H1 (cell line): Measurements from ENCODE around the gene SENP6. TPM values are rescaled to one million over a fixed set of nuclear protein-coding genes. Genes with fewer than 3 reads are reported as not detected.

Experiments
- CTCF ChIA-PET: fragments of 300-600 bp; sonication (Branson Sonifier 250); formaldehyde crosslinking; loops from one replicate; lab custom pipeline; 2021; ENCODE audit not compliant: partially characterized antibody; lab: Charles Lee
- POLR2A ChIA-PET: fragments of 300-600 bp; sonication (Branson Sonifier 250); formaldehyde crosslinking; loops from one replicate; lab custom pipeline; 2021; ENCODE audit warnings: inconsistent platforms; ENCODE audit not compliant: partially characterized antibody; lab: Charles Lee
- DNase-seq, 2 experiments: peaks; one replicate each; pipeline versions ENCODE4 v3.0.0 to v3.0.0-alpha.2; 2010 to 2022; ENCODE audit warnings: low spot score in 2 of 2, low read depth in 1 of 2, mixed read lengths in 1 of 2
- FAIRE-seq: peaks from 2 replicates; lab custom pipeline; 2011; peaks lifted over from hg19 to GRCh38; lab: Jason Lieb, UNC
- H2AFZ ChIP-seq: 2 replicates; pipeline ENCODE4 v1.8.1; 2012; ENCODE audit warnings: low read length, inconsistent platforms
- H2AK5ac ChIP-seq: 2 replicates; pipeline ENCODE4 v1.6.1; 2013; ENCODE audit warnings: low read depth, low read length
- H2BK120ac ChIP-seq: replicated peaks from 2 replicates; pipeline ENCODE3; 2013; ENCODE audit warnings: low read depth, low read length, inconsistent platforms
- H2BK12ac ChIP-seq: 2 replicates; pipeline ENCODE4 v1.6.1; 2013; ENCODE audit warnings: low read depth, low read length
- H2BK15ac ChIP-seq: 2 replicates; pipeline ENCODE4 v1.6.1; 2013; ENCODE audit warnings: low read length
- H2BK20ac ChIP-seq: 2 replicates; pipeline ENCODE4 v1.6.1; 2013; ENCODE audit warnings: low read length
- H2BK5ac ChIP-seq: 2 replicates; pipeline ENCODE4 v1.6.1; 2013; ENCODE audit warnings: low read depth, low read length
- H3K14ac ChIP-seq: 2 replicates; pipeline ENCODE4 v1.6.1; 2013; ENCODE audit warnings: inconsistent platforms; ENCODE audit not compliant: insufficient read length
- H3K18ac ChIP-seq: 2 replicates; pipeline ENCODE4 v1.6.1; 2013; ENCODE audit warnings: low read length; ENCODE audit errors: extremely low read depth
- H3K23ac ChIP-seq: 2 replicates; pipeline ENCODE4 v1.6.1; 2013; ENCODE audit warnings: inconsistent platforms; ENCODE audit not compliant: insufficient read length
- H3K23me2 ChIP-seq: 2 replicates; pipeline ENCODE4 v1.6.1; 2013; ENCODE audit warnings: low read depth, low read length
- H3K27ac ChIP-seq: 2 replicates; pipeline ENCODE4 v1.6.1; 2011; ENCODE audit warnings: low read depth, low read length, inconsistent platforms
- H3K27me3 ChIP-seq, 4 experiments: replicated peaks in 1 of 4; 1 replicate in 1 of 4; 2 replicates in 3 of 4; pipeline versions ENCODE4 v1.6.1 to v1.8.1; 2011 to 2013; ENCODE audit warnings: low read length in 3 of 4, mild to moderate bottlenecking in 3 of 4, inconsistent platforms in 2 of 4, mixed read lengths in 2 of 4, moderate library complexity in 1 of 4; ENCODE audit not compliant: control insufficient read depth in 3 of 4, insufficient read depth in 3 of 4; ENCODE audit errors: extremely low read depth in 1 of 4
- H3K36me3 ChIP-seq, 4 experiments: 2 replicates each; pipeline versions ENCODE4 v1.6.1 to v1.8.1; 2011 to 2013; ENCODE audit warnings: mild to moderate bottlenecking in 4 of 4, low read length in 3 of 4, moderate library complexity in 2 of 4, control low read depth in 1 of 4, inconsistent platforms in 1 of 4; ENCODE audit not compliant: insufficient read depth in 4 of 4, control insufficient read depth in 2 of 4
- H3K4ac ChIP-seq: replicated peaks from 2 replicates; pipeline ENCODE3; 2013; ENCODE audit warnings: low read length, low read depth, mixed read lengths, inconsistent platforms; ENCODE audit not compliant: insufficient read length
- H3K4me1 ChIP-seq, 4 experiments: replicated peaks in 1 of 4; 1 replicate in 1 of 4; 2 replicates in 3 of 4; pipeline versions ENCODE4 v1.6.1 to v1.8.1; 2011 to 2013; ENCODE audit warnings: low read length in 3 of 4, inconsistent platforms in 2 of 4, mixed read lengths in 1 of 4; ENCODE audit not compliant: insufficient read depth in 4 of 4, control insufficient read depth in 3 of 4
- H3K4me2 ChIP-seq, 2 experiments: 2 replicates each; pipeline versions ENCODE4 v1.6.1 to v1.8.1; 2011 to 2013; ENCODE audit warnings: low read depth in 2 of 2, low read length in 2 of 2, control low read depth in 1 of 2, inconsistent platforms in 1 of 2, mild to moderate bottlenecking in 1 of 2; ENCODE audit not compliant: insufficient read depth in 1 of 2
- H3K4me3 ChIP-seq, 4 experiments: fragments of 200-600, 300-600 bp in 1 of 4; sonication (generic), shearing (Covaris generic), sonication (Bioruptor Twin) in 1 of 4; 2 replicates each; pipeline versions ENCODE4 v1.5.1 to v1.8.1; 2011 to 2016; ENCODE audit warnings: low read length in 4 of 4, low read depth in 3 of 4, control low read depth in 2 of 4, inconsistent platforms in 2 of 4, mild to moderate bottlenecking in 2 of 4, mixed read lengths in 1 of 4, moderate library complexity in 1 of 4; ENCODE audit not compliant: insufficient read depth in 2 of 4; ENCODE audit errors: extremely low read depth in 1 of 4
- H3K56ac ChIP-seq: replicated peaks from 2 replicates; pipeline ENCODE3; 2013; ENCODE audit warnings: low read depth, mild to moderate bottlenecking, mixed read lengths, low read length, inconsistent platforms; ENCODE audit not compliant: insufficient read length
- H3K79me1 ChIP-seq: 2 replicates; pipeline ENCODE4 v1.6.1; 2013; ENCODE audit warnings: low read depth, low read length, control low read depth
- H3K79me2 ChIP-seq, 2 experiments: 2 replicates each; pipeline versions ENCODE4 v1.6.1 to v1.8.1; 2012 to 2013; ENCODE audit warnings: low read length in 2 of 2, mild to moderate bottlenecking in 2 of 2, inconsistent platforms in 1 of 2; ENCODE audit not compliant: insufficient read depth in 2 of 2, control insufficient read depth in 1 of 2
- H3K9ac ChIP-seq, 4 experiments: replicated peaks in 1 of 4; 1 replicate in 1 of 4; 2 replicates in 3 of 4; pipeline versions ENCODE4 v1.6.1 to v1.8.1; 2011 to 2013; ENCODE audit warnings: low read depth in 3 of 4, low read length in 3 of 4, control low read depth in 2 of 4, mild to moderate bottlenecking in 2 of 4, moderate library complexity in 2 of 4, inconsistent platforms in 1 of 4; ENCODE audit errors: extremely low read depth in 1 of 4
- H3K9me3 ChIP-seq, 2 experiments: 2 replicates each; pipeline versions ENCODE4 v1.6.1 to v1.8.1; 2012 to 2013; ENCODE audit warnings: mild to moderate bottlenecking in 2 of 2, moderate library complexity in 2 of 2, control low read depth in 1 of 2, inconsistent platforms in 1 of 2, low read depth in 1 of 2, low read length in 1 of 2, mixed read lengths in 1 of 2; ENCODE audit not compliant: insufficient read depth in 2 of 2
- H4K20me1 ChIP-seq, 2 experiments: replicated peaks in 1 of 2; 2 replicates each; pipeline versions ENCODE3 to v1.8.1; 2011 to 2013; ENCODE audit warnings: inconsistent platforms in 2 of 2, low read length in 2 of 2, mild to moderate bottlenecking in 1 of 2; ENCODE audit not compliant: insufficient read depth in 2 of 2, control insufficient read depth in 1 of 2
- H4K5ac ChIP-seq: 2 replicates; pipeline ENCODE4 v1.6.1; 2013; ENCODE audit warnings: low read length, low read depth, mixed read lengths, inconsistent platforms; ENCODE audit not compliant: insufficient read length
- H4K8ac ChIP-seq: 2 replicates; pipeline ENCODE4 v1.8.0; 2013; ENCODE audit warnings: mild to moderate bottlenecking, moderate library complexity, low read length, inconsistent platforms; ENCODE audit not compliant: insufficient read depth; ENCODE audit errors: extremely low read depth
- H4K91ac ChIP-seq: replicated peaks from 2 replicates; pipeline ENCODE3; 2013; ENCODE audit warnings: low read length, mixed read lengths, inconsistent platforms; ENCODE audit not compliant: insufficient read length
- ATF2 ChIP-seq: IDR thresholded peaks from 2 replicates; pipeline ENCODE4 v1.6.1; 2012; ENCODE audit warnings: low read length, inconsistent platforms
- BACH1 ChIP-seq: IDR thresholded peaks from 2 replicates; pipeline ENCODE4 v1.6.1; 2012; ENCODE audit warnings: low read length, improper control_type of control experiment
- BRCA1 ChIP-seq: IDR thresholded peaks from 2 replicates; pipeline ENCODE4 v1.6.1; 2012; ENCODE audit warnings: low read depth, low read length, improper control_type of control experiment
- CEBPB ChIP-seq: IDR thresholded peaks from 2 replicates; pipeline ENCODE4 v1.6.1; 2012; ENCODE audit warnings: low read depth, low read length
- CTBP2 ChIP-seq: IDR thresholded peaks from 2 replicates; pipeline ENCODE4 v1.7.0; 2011; ENCODE audit warnings: borderline replicate concordance, mild to moderate bottlenecking, moderate library complexity, mixed read lengths, low read length; ENCODE audit not compliant: insufficient read depth, insufficient read length
- E2F6 ChIP-seq: IDR thresholded peaks from 2 replicates; pipeline ENCODE4 v1.6.1; 2012; ENCODE audit warnings: inconsistent platforms
- EP300 ChIP-seq, 2 experiments: IDR thresholded peaks; 1 replicate in 1 of 2; 2 replicates in 1 of 2; pipeline ENCODE4 v1.6.1; 2011 to 2012; ENCODE audit warnings: low read depth in 2 of 2, low read length in 2 of 2, mild to moderate bottlenecking in 2 of 2, borderline replicate concordance in 1 of 2, inconsistent platforms in 1 of 2, moderate library complexity in 1 of 2
- GTF2F1 ChIP-seq: IDR thresholded peaks from 2 replicates; pipeline ENCODE4 v1.6.1; 2012; ENCODE audit warnings: low read depth, low read length, improper control_type of control experiment, borderline replicate concordance
- NRF1 ChIP-seq: IDR thresholded peaks from 2 replicates; pipeline ENCODE4 v1.6.1; 2011; ENCODE audit warnings: mild to moderate bottlenecking, low read depth, low read length, improper control_type of control experiment
- SIN3A ChIP-seq, 2 experiments: IDR thresholded peaks in 1 of 2; conservative IDR thresholded peaks in 1 of 2; 2 replicates each; pipeline ENCODE4 v1.6.1; 2011 to 2012; ENCODE audit warnings: low read length in 2 of 2, improper control_type of control experiment in 1 of 2, low read depth in 1 of 2, mild to moderate bottlenecking in 1 of 2
- SIX5 ChIP-seq: IDR thresholded peaks from 2 replicates; pipeline ENCODE4 v1.6.1; 2011; ENCODE audit warnings: mild to moderate bottlenecking, low read depth, low read length
- SP4 ChIP-seq: IDR thresholded peaks from 2 replicates; pipeline ENCODE4 v1.6.1; 2012; ENCODE audit warnings: low read length, inconsistent platforms
- WGBS, 2 experiments: shearing (Covaris generic) in 1 of 2; methylation state at CpG; one replicate each; pipeline versions ENCODE4 v1.1.6 to v1.1.7; 2013 to 2015; ENCODE audit warnings: low lambda C conversion rate in 2 of 2, mixed read lengths in 2 of 2, inconsistent platforms in 1 of 2, low coverage in 1 of 2, missing lambda C conversion rate in 1 of 2; ENCODE audit not compliant: insufficient replicate concordance in 2 of 2, insufficient coverage in 1 of 2, insufficient read length in 1 of 2; ENCODE audit errors: extremely low coverage in 1 of 2, missing lambda C conversion rate in 1 of 2; 5-methylcytosine and 5-hydroxymethylcytosine counted together
- polyA plus RNA-seq, 7 experiments: library from polyadenylated mRNA; depleted of rRNA in 3 of 7; stranded (reverse) in 5 of 7; unstranded in 2 of 7; fragments of >200 nt in 5 of 7; fragments of 200-250 nt in 2 of 7; gene quantifications; 1 replicate in 5 of 7; 2 replicates in 1 of 7; 4 replicates in 1 of 7; pipeline versions ENCODE4 v1.2.1 to v1.2.3, GENCODE V29; 2011 to 2013; ENCODE audit warnings: missing spikeins in 2 of 7, mixed read lengths in 2 of 7
- total RNA-seq: library from RNA; stranded (reverse); fragmentation: NEBNext Ultra II Directional; extraction: Animal tissue kit (Norgen Biotek cat#: 25700); gene quantifications from 2 replicates; pipeline ENCODE4 v1.2.1, GENCODE V29; 2021

SENP6 gene
- total and polyA plus RNA-seq, 2 of the 8 experiments (the other 6 are each of a cell fraction or from before 2014, with no cell fraction given) = 13.8 to 103 TPM

- Histone ChIP-seq H4K8ac (no peak overlapping the region), H4K20me1 (no peaks in the 10 kb centered on the region), H2BK15ac (no peak overlapping the region), H3K23ac (no peak overlapping the region), H4K5ac (no peak overlapping the region), H3K9me3 (no peaks in the 10 kb centered on the region), H2AFZ (no peak overlapping the region), H2BK12ac (no peak overlapping the region), H3K4ac (no peak overlapping the region), H2BK120ac (no peak overlapping the region), H3K36me3 (no peaks in the 10 kb centered on the region; a peak in 1 of 8 replicates), H3K18ac (no peak overlapping the region), H2BK5ac (no peak overlapping the region), H3K4me3 (no peak overlapping the region), H3K23me2 (no peaks in the 10 kb centered on the region; the same call in 1 of the 2 replicates), H2AK5ac (no peak overlapping the region), H3K56ac (no peak overlapping the region), H3K79me1 (no peaks in the 10 kb centered on the region; the same call in 1 of the 2 replicates), H3K4me1 (no peaks in the 10 kb centered on the region; a peak in 2 of 7 replicates), H3K4me2 (no peak overlapping the region), H3K14ac (no peak overlapping the region), H3K79me2 (no peaks in the 10 kb centered on the region), H2BK20ac (no peak overlapping the region), H3K27me3 (peaks cover 0 to 3% (median 0%) of the 10 kb centered on the region in 4 experiments; a peak in 2 of 7 replicates), H4K91ac (no peak overlapping the region), H3K9ac (no peak overlapping the region), H3K27ac (no peak overlapping the region)
- DNase-seq (no peak), FAIRE-seq (no peak)
- CTCF ChIA-PET = interaction anchor here (0.5 kb wide), 1 partner anchor 11 kb away, joined by 3 read pairs; no protein-coding TSS in a partner anchor
- 82% methylated on average over 2 of the region's 2 CpGs; no CpG with 5 or more reads in 1 of the 2 experiments for WGBS, 2 experiments
- POLR2A ChIA-PET = no interaction called here
- TF ChIP-seq GTF2F1 (no peak), E2F6 (no peak), SP4 (no peak), CTBP2 (no peak), BACH1 (no peak), ATF2 (no peak), SIX5 (no peak), SIN3A (conservative IDR thresholded peaks at IDR 0.05 in 1 of 2, IDR thresholded peaks at IDR 0.05 in 1 of 2; ENCODE audit: low read depth in 1 of 2, low read length in 2 of 2) (no peak), NRF1 (no peak), CEBPB (no peak), EP300 (IDR thresholded peaks at IDR 0.05; ENCODE audit: borderline replicate concordance in 1 of 2, low read depth in 2 of 2, low read length in 2 of 2) (no peak), BRCA1 (no peak)
Measured at GRCh38 chr6:75751443-75751842, 149.8 kb downstream of the SENP6 start.
